HEK293T (cell line): ENCODE data around the gene KCNQ1.

Experiments
- ARNT ChIP-seq: fragments of 450-650 bp; IDR thresholded peaks from 2 replicates; pipeline ENCODE4 v1.6.1; 2017; ENCODE audit warnings: mild to moderate bottlenecking
- BHLHE40 ChIP-seq: fragments of 450-650 bp; IDR thresholded peaks from 2 replicates; pipeline ENCODE4 v1.6.1; 2016; ENCODE audit warnings: mild to moderate bottlenecking, moderate library complexity, borderline replicate concordance
- ELF4 ChIP-seq: fragments of 450-650 bp; IDR thresholded peaks from 2 replicates; pipeline ENCODE4 v1.6.1; 2017; ENCODE audit warnings: antibody characterized with exemption
- NFRKB ChIP-seq: fragments of 450-650 bp; IDR thresholded peaks from 2 replicates; pipeline ENCODE4 v1.6.1; 2016; ENCODE audit warnings: mild to moderate bottlenecking, moderate library complexity

GRCh38 chr11:2797741-2798361, 353.0 kb downstream of the KCNQ1 start:
- TF ChIP-seq ARNT (no peak), NFRKB (no peak), ELF4 (no peak), BHLHE40 (no peak)
